ENCODE data around the gene CACNB2. TPM values are rescaled to one million over a fixed set of nuclear protein-coding genes. Genes with fewer than 3 reads are reported as not detected.

The CACNB2 gene
- total and polyA plus RNA-seq, 9 donors: 1.1 to 2.0 (median 1.4) TPM

DNA sequence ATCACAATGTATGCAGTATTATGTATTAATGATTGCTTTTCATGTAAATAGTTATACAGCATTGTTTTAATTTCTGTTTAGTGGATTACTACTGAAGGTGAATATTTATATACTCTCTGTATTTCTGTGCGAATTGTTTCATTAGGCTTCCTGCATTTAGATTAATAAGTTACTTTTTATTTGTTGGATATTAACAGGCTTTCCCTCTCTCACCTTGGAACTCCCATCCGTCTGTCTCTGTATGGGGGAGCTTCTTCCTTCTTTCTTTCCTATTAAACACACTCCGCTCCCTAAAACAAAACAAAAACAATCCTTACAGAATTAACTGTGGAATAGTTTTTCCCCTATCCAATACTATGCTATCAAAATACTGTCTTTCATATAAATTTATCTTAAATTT is 205.1 kb downstream of the CACNB2 start:
- no CpG with 5 or more reads among the region's 3 CpGs for WGBS (ENCODE audit: insufficient coverage)
- Histone ChIP-seq H3K9me3 (replicated peaks; ENCODE audit: control insufficient read depth, low read depth, low read length) (no peaks in the 10 kb centered on the region), H3K27ac (ENCODE audit: low read length) (no peak overlapping the region), H3K27me3 (ENCODE audit: control insufficient read depth, insufficient read depth, low read length) (no peaks in the 10 kb centered on the region), H3K36me3 (ENCODE audit: control insufficient read depth, insufficient read depth, low read length) (no peaks in the 10 kb centered on the region), H3K4me3 (ENCODE audit: low read length) (no peak overlapping the region), H3K4me1 (ENCODE audit: control insufficient read depth, insufficient read depth, low read length) (peaks cover 2% of the 10 kb centered on the region)
- no peak for DNase-seq

- H3K4me1 ChIP-seq (ENCODE audit: control insufficient read depth, insufficient read depth, low read length): no peaks in the 10 kb centered on the region
- DNase-seq: no peak
- H3K9me3 ChIP-seq (replicated peaks; ENCODE audit: control insufficient read depth, low read depth, low read length): no peaks in the 10 kb centered on the region
- WGBS (ENCODE audit: insufficient coverage): 70% methylated on average over 4 of the region's 6 CpGs
- no peaks in the 10 kb centered on the region for H3K27me3 ChIP-seq (ENCODE audit: control insufficient read depth, insufficient read depth, low read length)
- H3K27ac ChIP-seq (ENCODE audit: low read length): no peak overlapping the region
- H3K36me3 ChIP-seq (ENCODE audit: control insufficient read depth, insufficient read depth, low read length): no peaks in the 10 kb centered on the region
- no peak overlapping the region for H3K4me3 ChIP-seq (ENCODE audit: low read length)
Observed at GRCh38 chr10:18350340-18350739, 210.1 kb downstream of the CACNB2 start.

DNA sequence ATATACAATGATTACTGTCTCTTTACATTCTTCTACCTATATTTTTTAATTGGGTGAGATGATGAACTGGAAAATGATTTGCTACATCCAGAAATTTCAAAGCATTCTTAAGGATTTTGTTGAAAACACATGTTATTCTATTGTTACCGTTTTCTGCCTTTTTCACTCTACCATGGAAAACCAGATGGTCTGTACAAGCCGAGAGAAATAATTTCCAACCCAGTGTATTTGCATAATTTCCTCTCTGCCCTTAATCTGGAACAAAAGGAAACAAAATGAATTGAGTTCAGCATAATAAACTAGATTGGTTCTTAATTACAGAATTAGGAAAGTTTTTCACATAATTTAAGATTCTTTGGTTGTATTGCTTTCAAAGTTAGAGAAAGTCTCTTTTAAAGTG is 211.2 kb downstream of the CACNB2 start:
- Histone ChIP-seq H3K27me3 (ENCODE audit: control insufficient read depth, insufficient read depth, low read length) (no peaks in the 10 kb centered on the region), H3K27ac (ENCODE audit: low read length) (no peak overlapping the region), H3K4me3 (ENCODE audit: low read length) (no peak overlapping the region), H3K9me3 (replicated peaks; ENCODE audit: control insufficient read depth, low read depth, low read length) (no peaks in the 10 kb centered on the region), H3K36me3 (ENCODE audit: control insufficient read depth, insufficient read depth, low read length) (no peaks in the 10 kb centered on the region), H3K4me1 (ENCODE audit: control insufficient read depth, insufficient read depth, low read length) (no peaks in the 10 kb centered on the region)
- no peak for DNase-seq
- no CpG with 5 or more reads among the region's 2 CpGs for WGBS (ENCODE audit: insufficient coverage)

DNA sequence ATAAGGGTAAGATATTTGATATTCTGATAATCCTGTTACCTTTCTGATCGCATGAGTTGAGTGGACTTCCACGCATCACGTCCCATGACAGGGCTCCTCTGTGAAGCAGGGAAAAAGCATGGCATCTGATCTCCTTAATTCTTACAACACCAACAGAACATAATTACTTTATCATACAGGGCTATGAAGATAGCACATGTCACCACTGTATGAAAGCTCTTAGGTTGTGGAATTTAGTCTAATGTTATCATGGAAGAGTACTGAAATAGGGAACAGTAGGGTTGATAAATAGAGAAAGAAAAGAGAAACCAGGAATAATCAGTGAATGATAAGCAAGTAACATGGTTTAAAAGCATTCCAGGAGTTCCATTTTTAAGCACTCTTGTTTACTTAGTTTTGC is 212.0 kb downstream of the CACNB2 start:
- no peak for DNase-seq
- no peaks in the 10 kb centered on the region for H3K4me1 ChIP-seq (ENCODE audit: control insufficient read depth, insufficient read depth, low read length)
- H3K4me3 ChIP-seq (ENCODE audit: low read length): no peak overlapping the region
- H3K27ac ChIP-seq (ENCODE audit: low read length): no peak overlapping the region
- H3K36me3 ChIP-seq (ENCODE audit: control insufficient read depth, insufficient read depth, low read length): no peaks in the 10 kb centered on the region
- H3K27me3 ChIP-seq (ENCODE audit: control insufficient read depth, insufficient read depth, low read length): no peaks in the 10 kb centered on the region
- no peaks in the 10 kb centered on the region for H3K9me3 ChIP-seq (replicated peaks; ENCODE audit: control insufficient read depth, low read depth, low read length)
- no CpG with 5 or more reads among the region's 3 CpGs for WGBS (ENCODE audit: insufficient coverage)

- H3K27ac ChIP-seq (ENCODE audit: low read length): no peak overlapping the region
- H3K9me3 ChIP-seq (replicated peaks; ENCODE audit: control insufficient read depth, low read depth, low read length): no peaks in the 10 kb centered on the region
- WGBS (ENCODE audit: insufficient coverage): no CpG with 5 or more reads among the region's 5 CpGs
- H3K4me1 ChIP-seq (ENCODE audit: control insufficient read depth, insufficient read depth, low read length): no peaks in the 10 kb centered on the region
- no peak for DNase-seq
- H3K36me3 ChIP-seq (ENCODE audit: control insufficient read depth, insufficient read depth, low read length): no peaks in the 10 kb centered on the region
- no peak overlapping the region for H3K4me3 ChIP-seq (ENCODE audit: low read length)
- no peaks in the 10 kb centered on the region for H3K27me3 ChIP-seq (ENCODE audit: control insufficient read depth, insufficient read depth, low read length)
Observed at GRCh38 chr10:18359812-18360211, 219.6 kb downstream of the CACNB2 start.

- DNase-seq: no peak
- Histone ChIP-seq H3K27me3 (ENCODE audit: control insufficient read depth, insufficient read depth, low read length) (no peaks in the 10 kb centered on the region), H3K9me3 (replicated peaks; ENCODE audit: control insufficient read depth, low read depth, low read length) (no peaks in the 10 kb centered on the region), H3K36me3 (ENCODE audit: control insufficient read depth, insufficient read depth, low read length) (no peaks in the 10 kb centered on the region), H3K4me1 (ENCODE audit: control insufficient read depth, insufficient read depth, low read length) (no peaks in the 10 kb centered on the region), H3K4me3 (ENCODE audit: low read length) (no peak overlapping the region), H3K27ac (ENCODE audit: low read length) (no peak overlapping the region)
- WGBS (ENCODE audit: insufficient coverage): 100% methylated on average over 1 of the region's 1 CpG
Observed at GRCh38 chr10:18362892-18363291, 222.7 kb downstream of the CACNB2 start.

- DNase-seq: no peak
- Histone ChIP-seq H3K4me1 (ENCODE audit: control insufficient read depth, insufficient read depth, low read length) (no peaks in the 10 kb centered on the region), H3K9me3 (replicated peaks; ENCODE audit: control insufficient read depth, low read depth, low read length) (no peaks in the 10 kb centered on the region), H3K27ac (ENCODE audit: low read length) (no peak overlapping the region), H3K36me3 (ENCODE audit: control insufficient read depth, insufficient read depth, low read length) (no peaks in the 10 kb centered on the region), H3K27me3 (ENCODE audit: control insufficient read depth, insufficient read depth, low read length) (no peaks in the 10 kb centered on the region), H3K4me3 (ENCODE audit: low read length) (no peak overlapping the region)
- WGBS (ENCODE audit: insufficient coverage): no CpG with 5 or more reads among the region's 4 CpGs
Observed at GRCh38 chr10:18364987-18365775, 225.0 kb downstream of the CACNB2 start.

DNA sequence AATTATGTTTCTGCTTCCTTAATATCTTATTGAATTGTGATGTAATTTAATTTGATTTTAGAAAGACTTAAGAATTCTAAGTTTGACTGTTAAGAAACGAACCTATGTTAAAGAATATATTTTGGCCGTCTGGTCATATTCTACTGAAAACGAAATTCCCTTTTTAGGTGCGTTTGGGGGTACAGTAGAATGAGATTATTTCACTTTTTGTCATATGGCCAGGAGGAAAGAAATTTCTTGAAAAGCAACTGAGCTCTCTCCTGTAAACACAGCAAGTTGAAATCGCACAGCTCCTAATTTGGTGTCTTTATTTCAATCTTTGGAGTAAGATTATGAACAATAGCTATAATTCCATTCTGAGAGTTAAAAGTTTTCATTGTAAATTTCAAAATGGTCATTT is 227.6 kb downstream of the CACNB2 start:
- no peak overlapping the region for H3K4me3 ChIP-seq (ENCODE audit: low read length)
- no peaks in the 10 kb centered on the region for H3K9me3 ChIP-seq (replicated peaks; ENCODE audit: control insufficient read depth, low read depth, low read length)
- H3K36me3 ChIP-seq (ENCODE audit: control insufficient read depth, insufficient read depth, low read length): no peaks in the 10 kb centered on the region
- no peak for DNase-seq
- no peaks in the 10 kb centered on the region for H3K27me3 ChIP-seq (ENCODE audit: control insufficient read depth, insufficient read depth, low read length)
- peak overlapping the region; percentile 17 for H3K27ac ChIP-seq (ENCODE audit: low read length)
- WGBS (ENCODE audit: insufficient coverage): no CpG with 5 or more reads among the region's 5 CpGs
- H3K4me1 ChIP-seq (ENCODE audit: control insufficient read depth, insufficient read depth, low read length): no peaks in the 10 kb centered on the region

- H3K4me1 ChIP-seq (ENCODE audit: control insufficient read depth, insufficient read depth, low read length): no peaks in the 10 kb centered on the region
- DNase-seq: peak; percentile 4
- H3K27ac ChIP-seq (ENCODE audit: low read length): no peak overlapping the region
- WGBS (ENCODE audit: insufficient coverage): no CpG with 5 or more reads among the region's 3 CpGs
- H3K4me3 ChIP-seq (ENCODE audit: low read length): no peak overlapping the region
- no peaks in the 10 kb centered on the region for H3K27me3 ChIP-seq (ENCODE audit: control insufficient read depth, insufficient read depth, low read length)
- no peaks in the 10 kb centered on the region for H3K9me3 ChIP-seq (replicated peaks; ENCODE audit: control insufficient read depth, low read depth, low read length)
- no peaks in the 10 kb centered on the region for H3K36me3 ChIP-seq (ENCODE audit: control insufficient read depth, insufficient read depth, low read length)
Observed at GRCh38 chr10:18368273-18368672, 228.0 kb downstream of the CACNB2 start.

DNA sequence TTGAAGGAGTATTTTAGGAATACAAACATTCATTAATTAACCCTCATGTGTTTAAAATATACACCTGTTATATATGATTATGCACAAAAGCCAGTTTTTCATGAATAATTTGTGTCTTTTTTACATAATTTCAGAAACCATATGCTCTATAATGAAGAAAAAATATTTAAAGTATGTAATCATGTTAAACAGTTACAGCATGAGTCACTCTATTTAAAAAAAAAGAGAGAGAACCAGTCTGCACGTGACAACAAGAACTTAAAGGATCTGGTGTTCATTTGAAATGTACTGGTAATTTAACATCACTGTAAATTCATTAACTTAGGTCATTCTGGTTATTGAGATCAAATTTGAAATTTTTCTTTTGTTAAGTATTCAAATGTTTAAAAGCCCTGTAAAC is 228.5 kb downstream of the CACNB2 start:
- H3K27ac ChIP-seq (ENCODE audit: low read length): no peak overlapping the region
- no peaks in the 10 kb centered on the region for H3K36me3 ChIP-seq (ENCODE audit: control insufficient read depth, insufficient read depth, low read length)
- H3K27me3 ChIP-seq (ENCODE audit: control insufficient read depth, insufficient read depth, low read length): no peaks in the 10 kb centered on the region
- H3K4me3 ChIP-seq (ENCODE audit: low read length): no peak overlapping the region
- no CpG with 5 or more reads among the region's 1 CpG for WGBS (ENCODE audit: insufficient coverage)
- H3K4me1 ChIP-seq (ENCODE audit: control insufficient read depth, insufficient read depth, low read length): no peaks in the 10 kb centered on the region
- H3K9me3 ChIP-seq (replicated peaks; ENCODE audit: control insufficient read depth, low read depth, low read length): no peaks in the 10 kb centered on the region
- DNase-seq: peak; percentile 7
